Measurements from ENCODE around the gene MYO5B.

MYO5B gene

DNA sequence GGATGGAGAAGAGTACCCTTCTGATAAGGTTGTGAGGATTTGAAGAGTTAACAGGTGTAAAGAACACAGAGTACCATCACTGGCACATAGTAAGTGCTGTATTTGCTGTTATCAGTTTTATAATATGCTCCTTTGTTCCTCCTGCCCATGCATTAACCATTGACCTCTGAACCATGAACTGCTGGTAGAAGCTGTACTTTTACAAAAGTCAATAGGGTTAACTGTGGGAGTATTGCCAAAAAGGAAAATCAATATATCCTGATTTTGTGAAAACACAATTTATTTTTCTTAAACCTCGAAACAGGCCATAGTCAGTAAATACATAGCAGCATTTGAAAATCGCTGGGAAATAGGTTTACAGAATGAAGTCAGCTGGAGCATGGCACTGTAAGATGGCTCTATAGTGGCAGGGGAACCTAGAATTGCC, 362.7 kb downstream of the MYO5B start:
- Histone ChIP-seq H3K9ac (ENCODE audit: low read length) (no peak overlapping the region), H3K4me2 (ENCODE audit: low read depth, low read length) (no peak overlapping the region), H4K20me1 (ENCODE audit: insufficient read depth, low read length) (no peaks in the 10 kb centered on the region), H3K4me1 (ENCODE audit: low read length) (no peaks in the 10 kb centered on the region), H3K4me3 (ENCODE audit: low read length) (no peak overlapping the region), H3K27ac (ENCODE audit: low read length) (no peak overlapping the region), H3F3A (ENCODE audit: insufficient read depth, low read length) (no peaks in the 10 kb centered on the region), H3K9me3 (replicated peaks; ENCODE audit: insufficient read depth, low read length) (no peaks in the 10 kb centered on the region), H3K27me3 (replicated peaks; ENCODE audit: insufficient read depth, low read length) (no peaks in the 10 kb centered on the region), H3K9me2 (replicated peaks; ENCODE audit: insufficient read depth, low read length) (no peaks in the 10 kb centered on the region), H2AFZ (ENCODE audit: low read length) (no peak overlapping the region), H3K36me3 (replicated peaks; ENCODE audit: insufficient read depth, low read length) (no peaks in the 10 kb centered on the region; the same call in 1 of the 2 replicates), H3K79me2 (ENCODE audit: low read length) (no peaks in the 10 kb centered on the region)
- TF ChIP-seq EZH2 (optimal IDR thresholded peaks at IDR 0.05; ENCODE audit: low read depth, low read length): no peak
- no peak for TF ChIP-seq EZH2phosphoT487 (IDR thresholded peaks at IDR 0.05; ENCODE audit: low read length)
- TF ChIP-seq, protein P1, sequence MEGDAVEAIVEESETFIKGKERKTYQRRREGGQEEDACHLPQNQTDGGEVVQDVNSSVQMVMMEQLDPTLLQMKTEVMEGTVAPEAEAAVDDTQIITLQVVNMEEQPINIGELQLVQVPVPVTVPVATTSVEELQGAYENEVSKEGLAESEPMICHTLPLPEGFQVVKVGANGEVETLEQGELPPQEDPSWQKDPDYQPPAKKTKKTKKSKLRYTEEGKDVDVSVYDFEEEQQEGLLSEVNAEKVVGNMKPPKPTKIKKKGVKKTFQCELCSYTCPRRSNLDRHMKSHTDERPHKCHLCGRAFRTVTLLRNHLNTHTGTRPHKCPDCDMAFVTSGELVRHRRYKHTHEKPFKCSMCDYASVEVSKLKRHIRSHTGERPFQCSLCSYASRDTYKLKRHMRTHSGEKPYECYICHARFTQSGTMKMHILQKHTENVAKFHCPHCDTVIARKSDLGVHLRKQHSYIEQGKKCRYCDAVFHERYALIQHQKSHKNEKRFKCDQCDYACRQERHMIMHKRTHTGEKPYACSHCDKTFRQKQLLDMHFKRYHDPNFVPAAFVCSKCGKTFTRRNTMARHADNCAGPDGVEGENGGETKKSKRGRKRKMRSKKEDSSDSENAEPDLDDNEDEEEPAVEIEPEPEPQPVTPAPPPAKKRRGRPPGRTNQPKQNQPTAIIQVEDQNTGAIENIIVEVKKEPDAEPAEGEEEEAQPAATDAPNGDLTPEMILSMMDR (IDR thresholded peaks at IDR 0.05; ENCODE audit: low read length): no peak
- no peak for DNase-seq

DNA sequence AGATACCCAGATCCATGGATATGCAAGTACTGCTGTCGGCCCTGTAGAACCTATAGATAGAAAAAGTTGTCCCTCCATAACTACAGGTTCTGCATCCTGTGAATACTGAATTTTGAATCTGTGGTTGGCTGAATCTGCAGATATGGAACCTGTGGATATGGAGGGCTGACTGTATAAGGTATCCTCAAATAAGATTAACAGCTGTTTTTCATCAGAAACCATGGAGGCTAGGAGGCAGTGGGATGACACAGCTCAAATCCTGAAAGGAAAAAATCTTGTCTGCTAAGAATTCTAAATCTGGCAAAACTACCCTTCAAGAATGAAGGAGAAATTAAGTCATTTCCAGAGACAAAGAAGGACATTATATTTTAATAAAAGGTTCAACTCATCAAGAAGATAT, 367.0 kb downstream of the MYO5B start:
- Histone ChIP-seq H4K20me1 (ENCODE audit: insufficient read depth, low read length) (no peaks in the 10 kb centered on the region), H3K79me2 (ENCODE audit: low read length) (no peaks in the 10 kb centered on the region), H3K4me2 (ENCODE audit: low read depth, low read length) (no peak overlapping the region), H3K9me3 (replicated peaks; ENCODE audit: insufficient read depth, low read length) (no peaks in the 10 kb centered on the region), H3K4me3 (ENCODE audit: low read length) (no peak overlapping the region), H3K9me2 (replicated peaks; ENCODE audit: insufficient read depth, low read length) (no peaks in the 10 kb centered on the region), H3K27ac (ENCODE audit: low read length) (no peak overlapping the region), H3K4me1 (ENCODE audit: low read length) (no peaks in the 10 kb centered on the region), H3F3A (ENCODE audit: insufficient read depth, low read length) (no peaks in the 10 kb centered on the region), H3K36me3 (replicated peaks; ENCODE audit: insufficient read depth, low read length) (no peaks in the 10 kb centered on the region), H3K9ac (ENCODE audit: low read length) (no peak overlapping the region), H3K27me3 (replicated peaks; ENCODE audit: insufficient read depth, low read length) (no peaks in the 10 kb centered on the region), H2AFZ (ENCODE audit: low read length) (no peak overlapping the region)
- TF ChIP-seq, protein P1 (IDR thresholded peaks at IDR 0.05; ENCODE audit: low read length): no peak
- TF ChIP-seq EZH2phosphoT487 (IDR thresholded peaks at IDR 0.05; ENCODE audit: low read length) (no peak), EZH2 (optimal IDR thresholded peaks at IDR 0.05; ENCODE audit: low read depth, low read length) (no peak)
- DNase-seq: no peak

DNA sequence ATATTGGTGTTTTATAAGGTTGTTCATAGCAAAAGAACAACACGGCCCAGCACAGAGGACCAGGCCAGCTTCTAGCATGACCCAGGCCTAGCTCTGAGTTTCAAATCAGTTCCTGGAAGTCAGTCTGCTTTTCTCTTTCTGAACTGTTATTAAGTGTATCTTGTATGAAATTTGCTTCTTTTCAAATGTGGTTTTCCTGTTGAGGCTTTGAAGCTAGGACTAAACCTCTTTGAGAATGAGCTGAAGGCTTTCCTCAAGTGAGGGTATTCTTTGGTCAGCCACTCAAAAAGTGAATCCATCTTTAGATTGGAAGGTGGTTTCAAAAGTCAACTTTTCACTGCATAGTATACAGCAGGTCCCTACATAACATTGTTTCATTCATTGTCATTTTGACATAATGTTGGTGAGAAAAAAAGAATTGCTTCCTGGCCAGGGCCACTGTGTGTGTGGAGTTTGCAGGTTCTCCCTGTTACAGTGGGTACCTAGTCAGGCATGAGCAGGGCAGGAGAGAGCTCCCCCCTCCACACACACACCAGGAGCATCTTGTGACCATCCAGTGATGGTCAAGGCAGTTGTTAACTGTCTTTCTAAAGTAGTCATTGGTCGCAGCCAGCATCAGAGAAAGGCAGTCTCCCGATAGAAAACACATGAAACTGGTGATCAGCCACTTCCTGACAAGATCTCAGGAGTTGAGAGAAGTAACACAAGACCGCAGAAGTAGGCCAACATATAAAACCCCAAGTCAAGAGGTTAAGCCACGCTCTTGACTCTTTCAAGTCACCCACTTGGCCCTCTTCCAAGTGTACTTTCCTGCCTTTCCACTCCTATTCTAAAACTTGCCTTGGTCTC, 374.9 kb downstream of the MYO5B start:
- Histone ChIP-seq H4K20me1 (ENCODE audit: insufficient read depth, low read length) (no peaks in the 10 kb centered on the region), H3K4me3 (ENCODE audit: low read length) (no peak overlapping the region), H3K79me2 (ENCODE audit: low read length) (no peaks in the 10 kb centered on the region), H3K27ac (ENCODE audit: low read length) (peak overlapping the region; percentile 17; the same call in 1 of the 2 replicates), H3K9me3 (replicated peaks; ENCODE audit: insufficient read depth, low read length) (no peaks in the 10 kb centered on the region), H3K27me3 (replicated peaks; ENCODE audit: insufficient read depth, low read length) (no peaks in the 10 kb centered on the region), H3K4me2 (ENCODE audit: low read depth, low read length) (peak overlapping the region; percentile 14; the same call in 1 of the 2 replicates), H3K9ac (ENCODE audit: low read length) (no peak overlapping the region), H3F3A (ENCODE audit: insufficient read depth, low read length) (peaks cover 11% of the 10 kb centered on the region; the same call in 1 of the 2 replicates), H3K9me2 (replicated peaks; ENCODE audit: insufficient read depth, low read length) (no peaks in the 10 kb centered on the region), H3K4me1 (ENCODE audit: low read length) (peaks cover 19% of the 10 kb centered on the region), H3K36me3 (replicated peaks; ENCODE audit: insufficient read depth, low read length) (no peaks in the 10 kb centered on the region), H2AFZ (ENCODE audit: low read length) (no peak overlapping the region)
- peak; percentile 72 for DNase-seq
- TF ChIP-seq EZH2phosphoT487 (IDR thresholded peaks at IDR 0.05; ENCODE audit: low read length): no peak
- TF ChIP-seq EZH2 (optimal IDR thresholded peaks at IDR 0.05; ENCODE audit: low read depth, low read length): no peak
- TF ChIP-seq, protein P1 (IDR thresholded peaks at IDR 0.05; ENCODE audit: low read length): no peak
